ENCODE data around the gene RIOX2. TPM values are rescaled to one million over a fixed set of nuclear protein-coding genes. Genes with fewer than 3 reads are reported as not detected.

The RIOX2 gene
- total RNA-seq, 2 donors from 2014 or later = 12.5 to 13.6 TPM

DNA sequence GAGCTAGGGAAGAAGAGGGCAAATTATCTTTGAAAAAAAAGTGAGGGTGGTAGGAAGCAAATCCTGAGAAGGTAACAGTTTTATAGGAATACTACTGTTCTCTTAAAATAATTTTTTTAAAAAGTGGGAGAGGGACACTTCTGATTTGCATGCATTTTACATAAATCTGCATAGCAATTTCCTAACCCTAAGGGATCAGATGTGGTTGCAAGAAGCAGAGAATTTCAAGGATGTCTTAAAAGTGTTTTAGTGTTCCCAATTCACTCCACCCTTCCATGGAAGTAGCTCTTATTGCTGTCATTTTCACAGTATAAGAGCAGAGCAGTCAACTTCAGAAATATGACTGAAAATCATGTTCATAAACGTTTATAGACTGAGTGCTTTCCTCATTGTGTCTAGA is 27.8 kb upstream of the RIOX2 start:
- no peaks in the 10 kb centered on the region for H3K36me3 ChIP-seq (ENCODE audit: control insufficient read depth, insufficient read depth, low read length)
- no peaks in the 10 kb centered on the region for H3K9me3 ChIP-seq (ENCODE audit: control insufficient read depth, low read length)
- Mint-ChIP-seq H3K27me3 (ENCODE audit: insufficient read depth) (no peaks in the 10 kb centered on the region), H3K4me1 (no peaks in the 10 kb centered on the region), H3K4me3 (no peak overlapping the region), H3K9me3 (no peaks in the 10 kb centered on the region), H3K27ac (no peak overlapping the region), H3K36me3 (ENCODE audit: low read depth) (no peaks in the 10 kb centered on the region)
- no peak overlapping the region for H3K27ac ChIP-seq (ENCODE audit: low read depth, low read length)
- WGBS, 2 experiments (ENCODE audit: insufficient coverage in 1 of 2, insufficient read length in 1 of 2) = 68% methylated on average over 1 of the region's 1 CpG; no CpG with 5 or more reads in 1 of the 2 experiments
- no peaks in the 10 kb centered on the region for H3K4me1 ChIP-seq (ENCODE audit: control insufficient read depth, insufficient read depth, low read length)
- TF ChIP-seq, protein P1, sequence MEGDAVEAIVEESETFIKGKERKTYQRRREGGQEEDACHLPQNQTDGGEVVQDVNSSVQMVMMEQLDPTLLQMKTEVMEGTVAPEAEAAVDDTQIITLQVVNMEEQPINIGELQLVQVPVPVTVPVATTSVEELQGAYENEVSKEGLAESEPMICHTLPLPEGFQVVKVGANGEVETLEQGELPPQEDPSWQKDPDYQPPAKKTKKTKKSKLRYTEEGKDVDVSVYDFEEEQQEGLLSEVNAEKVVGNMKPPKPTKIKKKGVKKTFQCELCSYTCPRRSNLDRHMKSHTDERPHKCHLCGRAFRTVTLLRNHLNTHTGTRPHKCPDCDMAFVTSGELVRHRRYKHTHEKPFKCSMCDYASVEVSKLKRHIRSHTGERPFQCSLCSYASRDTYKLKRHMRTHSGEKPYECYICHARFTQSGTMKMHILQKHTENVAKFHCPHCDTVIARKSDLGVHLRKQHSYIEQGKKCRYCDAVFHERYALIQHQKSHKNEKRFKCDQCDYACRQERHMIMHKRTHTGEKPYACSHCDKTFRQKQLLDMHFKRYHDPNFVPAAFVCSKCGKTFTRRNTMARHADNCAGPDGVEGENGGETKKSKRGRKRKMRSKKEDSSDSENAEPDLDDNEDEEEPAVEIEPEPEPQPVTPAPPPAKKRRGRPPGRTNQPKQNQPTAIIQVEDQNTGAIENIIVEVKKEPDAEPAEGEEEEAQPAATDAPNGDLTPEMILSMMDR (conservative IDR thresholded peaks at IDR 0.05) = no peak
- H3K4me3 ChIP-seq (ENCODE audit: low read length) = no peak overlapping the region
- no peaks in the 10 kb centered on the region for H3K27me3 ChIP-seq (ENCODE audit: control insufficient read depth, insufficient read depth, low read length, poor library complexity, severe bottlenecking)
- DNase-seq = no peak
- H3K9ac ChIP-seq (ENCODE audit: extremely low read depth, low read length, poor library complexity, severe bottlenecking) = no peak overlapping the region

DNA sequence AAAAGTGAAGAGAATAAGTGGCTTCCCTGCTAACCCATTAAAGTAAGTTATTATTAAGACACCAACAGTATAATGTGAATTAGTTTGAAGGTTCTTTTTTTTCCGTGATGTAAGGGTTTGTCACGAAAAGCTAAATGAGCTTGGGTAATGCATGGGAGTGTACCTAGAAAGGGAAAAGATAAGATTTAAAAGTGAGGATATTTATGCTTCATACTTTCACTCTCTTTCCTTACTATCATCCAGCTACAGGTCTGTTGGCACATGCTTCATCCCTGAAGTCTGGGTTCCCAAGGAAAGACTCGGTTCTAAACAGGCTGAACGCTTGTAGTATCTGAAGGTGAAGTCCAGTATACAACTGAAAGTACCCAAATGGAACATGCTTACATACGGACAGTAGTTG is 26.9 kb upstream of the RIOX2 start:
- Mint-ChIP-seq H3K27ac (no peak overlapping the region), H3K4me3 (no peak overlapping the region), H3K4me1 (peaks cover under 1% of the 10 kb centered on the region), H3K9me3 (no peaks in the 10 kb centered on the region), H3K36me3 (ENCODE audit: low read depth) (no peaks in the 10 kb centered on the region), H3K27me3 (ENCODE audit: insufficient read depth) (no peaks in the 10 kb centered on the region)
- WGBS, 2 experiments (ENCODE audit: insufficient coverage in 1 of 2, insufficient read length in 1 of 2) = 96 to 100% methylated on average over 3 to 5 of the region's 5 CpGs
- Histone ChIP-seq H3K27me3 (ENCODE audit: control insufficient read depth, insufficient read depth, low read length, poor library complexity, severe bottlenecking) (no peaks in the 10 kb centered on the region), H3K27ac (ENCODE audit: low read depth, low read length) (no peak overlapping the region), H3K9me3 (ENCODE audit: control insufficient read depth, low read length) (no peaks in the 10 kb centered on the region), H3K4me1 (ENCODE audit: control insufficient read depth, insufficient read depth, low read length) (no peaks in the 10 kb centered on the region), H3K36me3 (ENCODE audit: control insufficient read depth, insufficient read depth, low read length) (no peaks in the 10 kb centered on the region), H3K4me3 (ENCODE audit: low read length) (no peak overlapping the region), H3K9ac (ENCODE audit: extremely low read depth, low read length, poor library complexity, severe bottlenecking) (no peak overlapping the region)
- TF ChIP-seq, protein P1 (conservative IDR thresholded peaks at IDR 0.05) = no peak
- DNase-seq = no peak

GRCh38 chr3:97996988-97997387 is 24.8 kb upstream of the RIOX2 start:
- Histone ChIP-seq H3K4me1 (ENCODE audit: control insufficient read depth, insufficient read depth, low read length) (no peaks in the 10 kb centered on the region), H3K36me3 (ENCODE audit: control insufficient read depth, insufficient read depth, low read length) (no peaks in the 10 kb centered on the region), H3K9me3 (ENCODE audit: control insufficient read depth, low read length) (no peaks in the 10 kb centered on the region), H3K9ac (ENCODE audit: extremely low read depth, low read length, poor library complexity, severe bottlenecking) (no peak overlapping the region), H3K27ac (ENCODE audit: low read depth, low read length) (no peak overlapping the region), H3K27me3 (ENCODE audit: control insufficient read depth, insufficient read depth, low read length, poor library complexity, severe bottlenecking) (no peaks in the 10 kb centered on the region), H3K4me3 (ENCODE audit: low read length) (no peak overlapping the region)
- TF ChIP-seq, protein P1 (conservative IDR thresholded peaks at IDR 0.05) = no peak
- H3K4me1 Mint-ChIP-seq = peaks cover 17% of the 10 kb centered on the region
- H3K27me3 Mint-ChIP-seq (ENCODE audit: insufficient read depth) = no peaks in the 10 kb centered on the region
- 96 to 100% methylated on average over 3 to 4 of the region's 4 CpGs for WGBS, 2 experiments (ENCODE audit: insufficient coverage in 1 of 2, insufficient read length in 1 of 2)
- H3K4me3 Mint-ChIP-seq = no peak overlapping the region
- no peak for DNase-seq
- H3K36me3 Mint-ChIP-seq (ENCODE audit: low read depth) = no peaks in the 10 kb centered on the region
- H3K9me3 Mint-ChIP-seq = no peaks in the 10 kb centered on the region
- no peak overlapping the region for H3K27ac Mint-ChIP-seq

Data from endodermal cell (in vitro differentiated cells).